NCI-H446 (cell line): ENCODE data around the gene TOMM22.

ENCODE experiments used
- DNase-seq, 2 experiments: peaks; one replicate each; lab custom pipeline; 2025; lab: John Stamatoyannopoulos, UW

TOMM22 gene

GRCh38 chr22:38733724-38734381 lies 52.1 kb downstream of the TOMM22 start:
- peak; percentile 28 to 85 for DNase-seq

GRCh38 chr22:38734421-38735100 lies 52.8 kb downstream of the TOMM22 start:
- DNase-seq = no peak
